RWPE1 (cell line): ENCODE results near the gene TRPM6.

ENCODE experiments used
- CTCF ChIA-PET: fragments of 350-600 bp; sonication (Branson Sonifier 250); formaldehyde crosslinking; extraction: SDS; loops from one replicate; lab custom pipeline; 2021; lab: Yijun Ruan, JAX
- POLR2A ChIA-PET: fragments of 400-600 bp; formaldehyde crosslinking; extraction: SDS; loops from one replicate; lab custom pipeline; 2020; ENCODE audit warnings: antibody characterized with exemption; ENCODE audit not compliant: low non-redundant PET; lab: Yijun Ruan, JAX
- DNase-seq: peaks from one replicate; pipeline ENCODE4 v3.0.0; 2012; ENCODE audit warnings: low spot score
- H3K27ac ChIP-seq: fragments of 450-650 bp; 2 replicates; pipeline ENCODE4 v1.5.1; 2017
- CTCF ChIP-seq: fragments of 450-650 bp; conservative IDR thresholded peaks from 2 replicates; pipeline ENCODE4 v1.5.1; 2017; ENCODE audit warnings: low read depth, mild to moderate bottlenecking

Gene TRPM6

GRCh38 chr9:74736646-74737045, 151.1 kb downstream of the TRPM6 start:
- DNase-seq: no peak
- no peak overlapping the region for H3K27ac ChIP-seq
- TF ChIP-seq CTCF: no peak
- ChIA-PET CTCF (no interaction called here), POLR2A (no interaction called here)

GRCh38 chr9:74735761-74736160, 152.0 kb downstream of the TRPM6 start:
- ChIA-PET POLR2A (no interaction called here), CTCF (no interaction called here)
- DNase-seq: no peak
- no peak for TF ChIP-seq CTCF
- H3K27ac ChIP-seq: no peak overlapping the region

GRCh38 chr9:74729136-74729695, 158.5 kb downstream of the TRPM6 start:
- CTCF ChIA-PET: no interaction called here

GRCh38 chr9:74728176-74728575, 159.5 kb downstream of the TRPM6 start:
- DNase-seq: no peak
- ChIA-PET CTCF (interaction anchor here (0.8 kb wide), 1 partner anchor 63 kb away, joined by 3 read pairs; no protein-coding TSS in a partner anchor), POLR2A (no interaction called here)

More at GRCh38 chr9:74729136-74729695, 158.5 kb downstream of the TRPM6 start:
- DNase-seq: no peak
- no peak for TF ChIP-seq CTCF
- POLR2A ChIA-PET: no interaction called here
- H3K27ac ChIP-seq: no peak overlapping the region

GRCh38 chr9:74726581-74726980, 161.1 kb downstream of the TRPM6 start:
- POLR2A ChIA-PET: no interaction called here
- H3K27ac ChIP-seq: no peak overlapping the region
- TF ChIP-seq CTCF: no peak
- DNase-seq: no peak
- CTCF ChIA-PET: no interaction called here

More at GRCh38 chr9:74728176-74728575, 159.5 kb downstream of the TRPM6 start:
- no peak for TF ChIP-seq CTCF
- H3K27ac ChIP-seq: no peak overlapping the region

- H3K27ac ChIP-seq: no peak overlapping the region
- TF ChIP-seq CTCF: no peak
- no peak for DNase-seq
- CTCF ChIA-PET: no interaction called here
- POLR2A ChIA-PET: no interaction called here
Measured at GRCh38 chr9:74724317-74724716, 163.4 kb downstream of the TRPM6 start.
